Measurements from ENCODE around the gene KIF23. TPM values are rescaled to one million over a fixed set of nuclear protein-coding genes. Genes with fewer than 3 reads are reported as not detected.
A peak's percentile ranks its signal among the peaks of the same experiment; 100 is the strongest.

Gene KIF23
- total and polyA plus RNA-seq, 2 of the 4 experiments (the other 2 are of a cell fraction) = 37.7 to 56.1 TPM

GRCh38 chr15:69391046-69391757 is 22.9 kb upstream of the KIF23 start:
- no peak overlapping the region for H3K4me2 ChIP-seq (ENCODE audit: low read depth, low read length)

More at GRCh38 chr15:69391046-69391757, 22.9 kb upstream of the KIF23 start:
- no peak overlapping the region for H3K18ac ChIP-seq (ENCODE audit: low read depth, low read length)
- ATAC-seq (ENCODE audit: low read depth) = no peak
- no peak overlapping the region for H4K91ac ChIP-seq (ENCODE audit: insufficient read depth, low read depth, low read length)
- H3K36me3 ChIP-seq (ENCODE audit: control insufficient read depth, insufficient read depth, low read length) = peaks cover 3% of the 10 kb centered on the region
- peaks cover 41% of the 10 kb centered on the region for H3K9me1 ChIP-seq (ENCODE audit: insufficient read depth, low read length)
- no peak overlapping the region for H3K56ac ChIP-seq (ENCODE audit: extremely low read depth, insufficient read depth, low read length)
- no peak overlapping the region for H4K8ac ChIP-seq (ENCODE audit: low read depth in 2 of 2, low read length in 2 of 2)
- ChIA-PET POLR2A (ENCODE audit: unreplicated experiment) (no interaction called here), CTCF (interaction anchor here (0.6 to 0.7 kb wide), 2 partner anchors 27 to 87 kb away, joined by 3 to 4 read pairs; no protein-coding TSS in a partner anchor)
- intact Hi-C loops (cut with micrococcal nuclease) (loop anchor here (5.0 kb wide), 1 partner anchor 164 kb away; no protein-coding TSS in a partner anchor), in situ Hi-C loops (cut with MboI; ENCODE audit: low sequenced_read_pairs) (no loop called here), dilution Hi-C loops (cut with HindIII; ENCODE audit: low sequenced_read_pairs, unreplicated experiment) (no loop called here)
- H2AK9ac ChIP-seq (replicated peaks; ENCODE audit: low read depth, low read length, poor library complexity) = peak overlapping the region; percentile 62
- H3K9ac ChIP-seq (ENCODE audit: low read depth, low read length) = no peak overlapping the region
- no peaks in the 10 kb centered on the region for H3K27me3 ChIP-seq (ENCODE audit: control insufficient read depth, insufficient read depth, low read length)
- no peak overlapping the region for H2BK15ac ChIP-seq (ENCODE audit: low read depth, low read length)
- no peaks in the 10 kb centered on the region for H3K9me3 ChIP-seq (ENCODE audit: control insufficient read depth, insufficient read depth, low read length)
- no peak overlapping the region for H2BK20ac ChIP-seq (ENCODE audit: low read depth, low read length)
- no peak overlapping the region for H3K14ac ChIP-seq (replicated peaks; ENCODE audit: low read depth, low read length)
- H2AFZ ChIP-seq (replicated peaks; ENCODE audit: low read length, poor library complexity) = no peak overlapping the region
- no peak overlapping the region; the same call in 1 of the 2 replicates for H2BK120ac ChIP-seq (ENCODE audit: low read depth, low read length)
- peaks cover 4 to 47% of the 10 kb centered on the region in 2 experiments; a peak in 3 of 4 replicates for H3K79me1 ChIP-seq (ENCODE audit: low read depth in 1 of 2, low read length in 2 of 2)
- TF ChIP-seq CHD1 (IDR thresholded peaks at IDR 0.05; ENCODE audit: low read depth, low read length) (no peak), SMC3 (IDR thresholded peaks at IDR 0.05; ENCODE audit: low read depth, low read length) (no peak), MAZ (IDR thresholded peaks at IDR 0.05; ENCODE audit: borderline replicate concordance, low read depth, low read length) (no peak), MXI1 (IDR thresholded peaks at IDR 0.05; ENCODE audit: borderline replicate concordance, low read depth, low read length) (no peak), USF2 (IDR thresholded peaks at IDR 0.05; ENCODE audit: low read depth, low read length) (no peak), RFX5 (IDR thresholded peaks at IDR 0.05; ENCODE audit: low read depth, low read length) (no peak), FOS (IDR thresholded peaks at IDR 0.05; ENCODE audit: low read depth, low read length) (no peak), NFE2L2 (IDR thresholded peaks at IDR 0.05; ENCODE audit: low read depth, low read length) (no peak), BHLHE40 (IDR thresholded peaks at IDR 0.05; ENCODE audit: low read depth, low read length) (no peak), CTCF (conservative IDR thresholded peaks at IDR 0.05; ENCODE audit: low read depth, low read length) (no peak), RAD21 (IDR thresholded peaks at IDR 0.05; ENCODE audit: low read length) (no peak), MAFK (IDR thresholded peaks at IDR 0.05; ENCODE audit: low read depth, low read length) (no peak), RCOR1 (IDR thresholded peaks at IDR 0.05; ENCODE audit: insufficient replicate concordance, low read length) (no peak), CEBPB (IDR thresholded peaks at IDR 0.05; ENCODE audit: low read depth, low read length) (no peak), POLR2A (IDR thresholded peaks at IDR 0.05; ENCODE audit: low read depth, low read length) (no peak)
- DNase-seq = no peak
- peaks cover 17% of the 10 kb centered on the region for H4K20me1 ChIP-seq (ENCODE audit: insufficient read depth, low read length)
- peak overlapping the region; percentile 20 for H2BK5ac ChIP-seq (ENCODE audit: low read depth, low read length, poor library complexity, severe bottlenecking)
- no peak overlapping the region for H3K23ac ChIP-seq (ENCODE audit: low read depth, low read length)
- no peak overlapping the region for H2AK5ac ChIP-seq (ENCODE audit: low read depth, low read length)
- no TSS peak for BruUV-seq (replicated peaks)
- no peak overlapping the region for H4K5ac ChIP-seq (ENCODE audit: low read depth, low read length)
- H3K4me3 ChIP-seq (ENCODE audit: insufficient read depth, low read depth, low read length) = no peak overlapping the region
- H3K4ac ChIP-seq (ENCODE audit: low read depth, low read length) = 0 out of 2 replicates have a peak overlapping the region, but pooled peaks have one; percentile 35
- H3K27ac ChIP-seq (ENCODE audit: insufficient read depth, low read length) = no peak overlapping the region
- H3K4me1 ChIP-seq (ENCODE audit: control insufficient read depth, insufficient read depth, low read length) = peaks cover 8% of the 10 kb centered on the region
- WGBS, 2 experiments (ENCODE audit: extremely low coverage in 2 of 2, insufficient read length in 1 of 2) = 97% methylated on average over 5 of the region's 11 CpGs; no CpG with 5 or more reads in 1 of the 2 experiments

All from IMR-90 (cell line).